Measurements from ENCODE around the gene PLEKHN1.
"Not testable (repeated sequence)": the region's sequence is repeated elsewhere in the genome, so short reads cannot be mapped to it uniquely, and the experiment has no call there.

Gene PLEKHN1

DNA sequence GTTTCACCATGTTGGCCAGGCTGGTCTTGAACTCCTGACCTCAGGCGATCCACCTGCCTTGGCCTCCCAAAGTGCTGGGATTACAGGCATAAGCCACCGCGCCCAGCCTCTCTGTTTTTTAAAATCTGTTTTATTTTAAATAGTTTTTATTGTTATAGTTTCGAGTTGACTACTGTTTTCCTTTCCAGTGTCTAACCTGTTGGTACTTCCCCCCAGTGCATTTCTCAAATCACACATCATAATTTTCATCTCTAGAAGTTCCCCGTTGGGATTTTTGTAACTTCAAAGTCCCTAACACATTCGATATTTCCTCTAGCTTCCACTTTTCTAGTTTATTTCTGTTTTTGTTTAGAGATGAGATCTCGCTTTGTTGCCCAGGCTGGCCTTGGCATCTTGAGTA lies 26.1 kb downstream of the PLEKHN1 start:
- no peak for DNase-seq (ENCODE audit: low read depth in 2 of 2)

DNA sequence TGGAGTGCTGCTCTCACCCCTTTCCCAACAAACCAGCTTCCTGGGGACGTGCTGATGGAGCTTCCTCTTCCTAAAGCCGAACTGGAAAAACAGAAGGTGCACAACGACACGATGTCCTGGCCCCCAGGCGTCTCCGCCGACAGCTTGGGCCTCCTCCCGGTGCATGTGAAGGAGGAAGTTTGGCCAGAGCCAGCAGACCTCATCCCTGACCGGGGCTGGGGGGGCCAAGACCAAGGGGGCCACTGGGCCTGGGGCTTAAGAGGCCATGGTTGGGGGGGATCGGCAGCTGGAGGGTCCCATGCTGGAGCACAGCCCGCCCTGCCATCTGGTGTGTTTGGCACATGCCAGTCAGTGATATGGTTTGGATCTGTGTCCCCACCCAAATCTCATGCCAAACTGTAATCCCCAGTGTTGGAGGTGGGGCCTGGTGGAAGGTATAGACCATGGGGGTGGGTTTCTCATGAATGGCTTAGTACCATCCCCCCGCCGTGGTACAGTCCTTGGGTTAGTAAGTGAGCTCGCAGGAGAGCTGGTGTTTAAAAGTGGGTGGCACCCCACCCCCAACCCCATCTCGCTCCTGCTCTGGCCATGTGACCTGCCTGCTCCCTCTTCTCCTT lies 27.2 kb downstream of the PLEKHN1 start:
- DNase-seq (ENCODE audit: low read depth in 2 of 2): no peak

DNA sequence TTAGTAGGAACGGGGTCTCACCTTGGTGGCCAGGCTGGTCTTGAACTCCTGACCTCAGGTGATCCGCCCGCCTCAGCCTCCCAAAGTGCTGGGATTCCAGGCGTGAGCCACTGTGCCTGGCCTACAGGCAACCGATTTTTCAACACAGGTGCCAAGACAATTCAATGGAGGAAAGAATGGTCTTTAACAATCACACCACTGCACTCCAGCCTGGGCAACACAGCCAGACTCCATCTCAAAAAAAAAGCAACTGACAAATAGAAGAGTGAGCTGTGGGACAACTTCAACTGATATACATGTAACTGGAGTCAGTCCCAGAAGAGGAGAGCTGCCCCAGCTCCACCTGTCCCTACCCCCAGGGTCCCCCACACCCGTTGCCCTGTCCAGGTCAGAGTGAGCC lies 28.3 kb downstream of the PLEKHN1 start:
- DNase-seq (ENCODE audit: low read depth in 2 of 2): not testable (repeated sequence)

DNA sequence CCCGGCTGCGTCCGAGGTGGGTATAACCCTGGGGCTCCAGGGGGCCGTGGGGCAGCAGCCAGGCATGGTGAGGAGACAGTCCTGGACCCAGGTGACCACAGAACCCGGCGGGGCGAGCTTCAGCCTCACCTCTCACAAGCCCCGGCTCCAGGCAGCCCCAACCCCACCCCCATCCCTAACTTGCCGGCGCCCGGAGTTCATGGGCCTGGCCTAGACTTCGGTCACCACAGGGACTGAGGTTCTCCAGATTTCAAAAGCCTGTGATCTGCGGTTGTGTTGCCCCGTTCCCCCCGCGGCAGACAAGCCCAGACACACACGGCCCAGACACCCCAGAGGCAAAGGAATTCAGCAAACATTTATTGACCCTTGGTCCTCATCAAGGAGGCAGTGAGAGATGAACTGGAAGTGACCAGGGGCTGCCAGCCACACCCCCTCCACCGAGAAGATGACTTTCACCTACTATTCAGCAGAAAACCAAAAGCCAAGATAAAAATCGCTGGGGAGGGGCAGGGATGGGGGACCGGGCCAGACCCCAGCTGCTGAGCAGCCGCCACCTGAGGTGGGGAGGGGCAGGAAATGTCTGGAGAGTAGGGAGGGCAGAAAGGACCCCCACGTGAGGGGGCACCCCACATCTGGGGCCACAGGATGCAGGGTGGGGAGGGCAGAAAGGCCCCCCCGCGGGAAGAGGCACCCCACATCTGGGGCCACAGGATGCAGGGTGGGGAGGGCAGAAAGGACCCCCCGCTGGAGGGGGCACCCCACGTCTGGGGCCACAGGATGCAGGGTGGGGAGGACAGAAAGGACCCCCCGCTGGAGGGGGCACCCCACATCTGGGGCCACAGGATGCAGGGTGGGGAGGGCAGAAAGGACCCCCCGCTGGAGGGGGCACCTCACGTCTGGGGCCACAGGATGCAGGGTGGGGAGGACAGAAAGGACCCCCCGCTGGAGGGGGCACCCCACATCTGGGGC lies 29.7 kb downstream of the PLEKHN1 start:
- DNase-seq (ENCODE audit: low read depth in 2 of 2): no peak

DNA sequence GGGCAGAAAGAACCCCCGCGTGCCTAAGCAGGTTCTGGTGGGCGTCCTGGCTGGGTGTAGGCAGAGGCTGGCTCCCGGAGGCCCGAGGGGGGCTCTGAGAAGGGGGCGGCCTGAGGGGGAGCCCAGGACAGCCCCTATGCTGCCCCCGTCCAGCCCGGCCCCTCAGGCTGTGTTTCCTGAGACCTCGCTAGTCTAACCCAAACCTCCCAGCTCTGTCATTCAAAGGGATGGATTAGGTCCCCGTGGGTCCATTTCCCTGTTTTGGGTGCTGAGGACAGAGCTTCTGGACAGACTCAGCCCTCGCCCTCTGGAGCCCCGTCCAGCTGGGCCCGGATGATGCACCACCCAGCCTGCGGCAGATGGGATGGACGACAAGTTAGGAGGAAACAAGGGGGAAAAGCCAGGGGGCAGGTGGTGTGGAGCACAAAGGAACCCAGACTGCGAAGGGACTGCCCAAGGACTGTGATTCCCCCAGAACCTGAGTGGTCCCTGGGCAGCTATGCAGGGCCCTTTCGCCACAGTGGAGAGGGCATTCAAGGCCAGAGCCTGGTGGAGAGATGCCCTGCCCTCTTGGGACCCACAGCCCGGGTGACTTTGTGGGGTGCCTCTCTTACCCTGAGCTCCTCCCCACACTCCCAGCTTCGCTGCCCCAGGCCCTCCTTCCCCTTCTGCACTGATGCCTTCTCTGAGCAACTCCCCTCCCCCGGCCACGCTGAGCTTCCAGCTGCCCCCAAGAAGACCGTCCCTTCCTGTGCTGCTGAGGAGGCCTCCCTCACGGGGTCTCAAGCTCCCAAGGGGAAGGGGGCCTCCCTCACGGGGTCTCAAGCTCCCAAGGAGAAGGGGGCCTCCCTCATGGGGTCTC lies 30.8 kb downstream of the PLEKHN1 start:
- no peak for DNase-seq (ENCODE audit: low read depth in 2 of 2)

DNA sequence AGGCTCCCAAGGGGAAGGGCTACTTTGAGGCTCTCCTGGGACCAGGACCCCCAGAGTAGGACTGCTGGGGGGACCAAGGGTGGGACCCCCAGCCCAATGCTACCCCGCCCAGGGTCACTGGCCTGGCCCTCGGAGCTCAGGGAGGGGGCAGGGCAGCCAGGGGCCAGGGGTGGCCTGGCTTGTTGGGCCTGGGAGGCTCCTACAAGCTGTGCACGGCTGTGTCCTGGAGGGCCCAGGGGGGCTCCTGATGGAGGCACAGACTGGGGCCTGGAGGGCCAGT lies 31.4 kb downstream of the PLEKHN1 start:
- no peak for DNase-seq (ENCODE audit: low read depth in 2 of 2)

DNA sequence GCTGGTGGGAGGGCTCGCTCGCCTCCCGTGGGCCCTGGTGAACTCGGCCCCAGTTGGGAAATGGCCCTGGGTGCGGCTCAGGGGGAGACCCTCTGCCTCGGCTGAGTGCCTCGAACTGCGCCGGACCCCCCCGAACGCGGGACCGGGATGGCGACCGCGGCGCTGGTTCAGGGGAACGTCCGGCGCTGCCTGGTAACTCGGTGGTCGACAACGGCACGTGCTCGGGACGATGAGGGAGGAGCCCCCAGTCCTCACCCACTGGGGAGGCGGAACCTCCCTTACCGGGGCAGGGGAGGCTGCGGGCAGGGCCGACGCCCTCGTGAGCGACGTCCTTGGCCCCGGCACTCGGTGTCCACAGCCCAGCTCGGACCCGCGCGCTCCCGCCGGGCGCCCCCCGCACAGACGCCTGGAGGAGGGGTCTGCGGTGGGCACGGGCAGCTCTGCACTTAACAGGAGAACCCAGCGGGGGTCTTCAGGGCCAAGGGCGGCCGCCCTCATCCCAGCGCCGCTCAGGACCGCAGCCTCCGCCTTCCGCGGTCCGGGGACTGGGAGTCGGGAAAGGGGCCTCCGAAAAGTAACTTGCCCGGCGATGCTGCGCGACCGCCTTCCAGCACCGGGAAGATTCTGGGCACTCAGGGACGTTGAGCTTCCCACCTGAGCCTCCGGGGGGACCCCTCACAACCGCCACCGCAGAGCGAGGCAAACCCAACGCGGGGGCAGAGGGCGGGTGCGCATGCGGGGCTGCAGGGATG lies 31.9 kb downstream of the PLEKHN1 start:
- no peak for DNase-seq (ENCODE audit: low read depth in 2 of 2)

DNA sequence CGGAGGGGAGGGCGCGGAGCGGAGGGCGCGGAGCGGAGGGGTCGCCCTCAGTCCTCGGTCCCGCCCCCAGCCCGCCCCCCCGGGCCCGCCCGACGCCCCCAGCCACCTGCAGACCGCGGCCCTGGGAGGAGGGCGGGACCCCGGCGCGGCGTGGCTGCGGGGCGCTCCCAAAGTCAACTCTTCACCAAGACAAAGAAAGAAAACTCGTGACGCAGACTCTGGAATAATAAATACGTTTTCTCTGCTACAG lies 32.4 kb downstream of the PLEKHN1 start:
- DNase-seq (ENCODE audit: low read depth in 2 of 2): no peak

DNA sequence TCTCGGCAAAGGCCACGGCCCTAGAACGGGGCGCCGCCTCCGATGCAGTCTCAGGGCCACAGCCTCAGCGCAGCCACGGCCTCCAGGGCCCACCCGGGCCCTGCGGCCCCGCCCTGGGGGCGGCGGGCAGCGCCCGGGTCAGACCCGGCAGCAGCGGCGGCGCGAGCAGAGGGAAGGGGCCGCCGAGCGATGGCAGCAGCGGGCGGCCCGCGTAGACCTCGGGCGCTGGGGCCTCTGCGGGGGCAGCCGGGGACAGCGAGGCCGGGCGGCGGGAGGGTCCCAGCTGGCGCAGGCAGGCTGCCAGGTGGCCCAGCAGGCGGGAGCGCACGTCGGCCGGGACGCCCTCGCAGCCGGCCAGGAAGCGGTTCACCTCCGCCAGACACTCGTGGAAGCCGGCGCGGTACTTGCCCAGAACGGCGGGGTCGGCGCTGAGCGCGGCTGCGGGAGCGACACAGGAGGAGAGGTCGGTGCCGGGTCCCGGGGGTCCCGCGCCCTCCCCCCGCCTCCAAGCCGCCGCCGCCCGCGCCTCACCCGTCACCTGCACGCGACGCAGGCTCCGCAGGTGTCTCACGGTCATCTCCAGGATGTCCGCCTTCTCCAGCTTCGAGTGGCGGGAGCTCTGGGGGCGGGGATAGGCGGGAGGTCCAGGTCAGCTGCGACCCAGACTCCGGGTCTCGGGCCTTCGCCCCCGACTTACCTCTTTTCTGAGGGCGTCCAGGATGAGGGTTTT lies 32.9 kb downstream of the PLEKHN1 start:
- DNase-seq (ENCODE audit: low read depth in 2 of 2): no peak

DNA sequence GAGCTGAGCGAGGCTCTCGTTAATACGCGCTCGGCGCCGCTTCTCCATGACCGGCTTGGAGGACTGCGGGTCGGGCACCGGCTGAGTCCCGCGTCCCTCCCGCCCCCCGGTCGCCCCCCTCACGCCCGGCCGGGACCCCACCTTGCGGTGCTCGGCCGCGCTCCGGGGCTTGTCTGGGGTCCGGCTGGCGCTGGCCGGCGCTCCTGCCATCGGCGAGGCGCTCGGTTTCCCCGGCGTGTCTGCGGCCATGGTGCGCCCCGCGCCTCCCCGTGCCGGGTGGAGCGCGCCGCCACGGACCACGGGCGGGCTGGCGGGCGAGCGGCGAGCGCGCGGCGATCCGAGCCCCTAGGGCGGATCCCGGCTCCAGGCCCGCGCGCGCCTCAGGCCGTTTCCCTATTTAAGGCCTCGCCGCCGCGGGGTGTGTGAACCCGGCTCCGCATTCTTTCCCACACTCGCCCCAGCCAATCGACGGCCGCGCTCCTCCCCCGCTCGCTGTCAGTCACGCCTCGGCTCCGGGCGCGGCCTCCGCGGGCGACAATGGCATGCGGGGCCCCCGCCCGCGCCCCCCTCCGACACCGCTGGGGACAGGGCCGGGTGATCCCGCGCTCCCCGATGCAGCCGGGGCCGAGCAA lies 33.6 kb downstream of the PLEKHN1 start, which contains the start of gene HES4:
TSS of gene HES4 (minus strand) at position 373 of the 632 bp plus-strand sequence. CDS start at position 249, 124 bp downstream.
- DNase-seq (ENCODE audit: low read depth in 2 of 2): no peak

DNA sequence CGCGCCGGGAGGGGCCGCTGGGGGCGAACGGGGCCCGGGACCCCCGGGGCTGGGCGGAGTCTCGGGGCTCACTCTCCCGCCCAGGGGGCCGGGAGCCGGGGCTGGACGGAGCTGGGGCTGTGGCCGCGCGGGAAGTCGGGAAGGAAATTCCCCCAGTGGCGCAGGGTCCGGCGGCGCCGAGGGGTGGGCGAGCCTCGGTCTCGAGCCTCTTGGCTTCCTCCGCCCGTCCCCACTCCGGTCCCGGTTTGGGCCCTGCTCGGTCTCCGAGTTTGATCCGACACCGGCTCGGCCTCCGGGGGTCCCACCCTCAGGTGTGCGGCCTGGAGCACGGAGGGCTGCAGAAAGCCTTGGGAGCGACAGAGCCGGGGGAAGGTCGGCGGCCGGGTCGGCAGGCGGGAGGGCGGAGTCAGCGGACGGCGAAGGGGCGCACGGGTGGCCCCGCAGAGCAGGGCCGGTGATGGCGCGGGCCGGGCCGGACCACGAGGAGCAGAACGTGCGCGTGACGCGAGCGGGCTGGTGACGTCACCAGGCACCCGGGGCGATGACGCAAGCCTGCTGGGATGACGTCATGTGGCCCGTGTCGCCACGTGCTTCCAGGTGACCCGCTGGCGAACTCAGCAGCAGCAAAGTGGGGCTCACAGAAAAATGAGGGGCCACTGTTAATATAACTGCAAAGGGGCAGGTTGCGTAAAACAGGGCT lies 34.2 kb downstream of the PLEKHN1 start:
- peak; percentile 40 to 44 for DNase-seq (ENCODE audit: low read depth in 2 of 2)

DNA sequence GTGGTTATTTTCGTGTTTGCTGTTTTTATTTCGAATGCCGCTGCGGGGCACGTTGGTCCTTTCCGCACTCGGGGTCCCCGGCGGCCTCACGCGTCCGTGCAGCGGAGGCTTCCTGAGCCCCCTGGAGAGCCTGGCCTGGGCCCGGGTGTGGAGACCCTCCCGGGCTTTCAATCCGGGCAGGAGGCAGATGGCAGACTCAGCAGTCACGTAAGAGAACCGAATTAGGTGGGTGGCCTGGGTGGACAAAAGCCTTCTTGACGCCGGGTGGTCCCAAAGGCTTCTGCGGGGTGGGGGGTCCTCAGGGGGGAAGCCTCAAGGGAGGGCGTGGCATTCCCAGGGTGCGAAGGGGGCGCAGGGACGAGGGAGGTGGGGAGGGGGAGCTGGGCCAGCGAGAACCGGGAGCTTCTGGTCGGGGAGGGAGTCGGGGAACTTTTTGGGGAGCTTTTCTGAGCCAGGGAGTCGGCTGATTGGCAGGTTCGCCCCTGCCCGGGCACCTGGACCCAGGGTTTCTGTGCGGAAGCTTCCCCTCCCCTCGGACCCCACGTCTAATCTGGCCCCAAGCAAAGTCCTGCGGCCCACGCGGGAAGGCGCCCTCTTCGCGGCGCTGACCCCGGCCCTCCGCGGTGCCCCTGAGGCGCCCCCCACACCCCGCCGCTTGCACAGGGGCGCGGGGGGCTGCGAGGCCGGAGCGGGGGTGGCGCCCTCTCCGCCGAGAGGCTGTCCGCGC lies 34.9 kb downstream of the PLEKHN1 start:
- no peak for DNase-seq (ENCODE audit: low read depth in 2 of 2)

DNA sequence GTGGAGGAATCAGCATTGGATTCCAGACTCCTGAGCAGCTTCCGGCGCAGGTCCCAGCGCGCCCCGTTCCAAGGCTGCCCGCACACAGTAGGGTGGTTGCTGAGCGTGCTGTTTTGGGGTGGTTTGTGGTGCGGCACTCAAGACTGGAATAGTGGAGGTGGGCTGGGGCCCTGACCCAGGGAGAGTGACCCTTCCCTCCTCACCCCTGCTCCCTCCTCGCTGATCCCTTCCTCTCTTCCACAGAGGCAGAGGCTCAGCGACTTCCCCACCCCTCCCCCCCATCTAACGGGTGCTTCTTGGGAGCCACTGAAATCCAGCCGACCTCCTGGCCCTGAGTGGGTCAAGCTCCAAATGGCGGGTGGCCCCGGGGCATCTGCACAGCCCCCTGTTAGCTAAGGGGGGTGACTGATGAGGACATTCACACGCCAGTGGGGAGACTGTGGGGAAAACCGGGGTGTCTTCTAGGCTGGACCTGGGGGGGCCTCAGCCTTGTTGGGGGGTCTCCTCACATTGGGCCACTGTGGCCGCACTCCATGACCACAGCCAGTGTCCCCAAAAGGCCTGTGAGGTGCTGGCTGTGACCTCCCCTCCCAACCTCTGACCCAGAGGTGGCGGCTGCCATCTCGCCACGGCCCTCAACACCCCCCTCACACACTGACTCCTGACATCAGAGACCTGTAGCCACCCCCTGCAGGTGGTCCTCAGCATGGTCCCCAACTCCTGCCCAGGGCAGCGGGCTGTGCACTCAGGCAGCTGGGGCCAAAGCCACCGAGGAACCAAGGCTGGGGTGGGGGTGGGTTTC lies 37.5 kb downstream of the PLEKHN1 start:
- DNase-seq (ENCODE audit: low read depth in 2 of 2): no peak

DNA sequence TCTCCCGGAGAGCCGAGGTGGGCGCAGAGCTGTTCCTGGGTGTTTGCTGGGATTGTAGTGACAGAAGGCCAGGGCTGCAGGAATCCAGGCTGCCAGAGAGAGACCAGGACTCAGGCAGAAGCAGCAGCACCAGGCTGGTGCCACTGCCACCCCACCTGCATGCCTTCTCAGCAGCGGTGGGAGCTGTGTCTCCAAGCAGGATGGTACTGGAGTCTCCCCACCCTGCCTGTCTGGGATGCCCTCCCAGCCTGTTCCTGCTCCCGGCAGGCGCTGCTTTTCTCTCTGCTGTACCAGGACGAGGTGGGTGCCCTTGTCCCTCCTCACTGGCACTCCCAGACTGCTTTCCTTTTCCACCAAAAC lies 38.1 kb downstream of the PLEKHN1 start:
- no peak for DNase-seq (ENCODE audit: low read depth in 2 of 2)

DNA sequence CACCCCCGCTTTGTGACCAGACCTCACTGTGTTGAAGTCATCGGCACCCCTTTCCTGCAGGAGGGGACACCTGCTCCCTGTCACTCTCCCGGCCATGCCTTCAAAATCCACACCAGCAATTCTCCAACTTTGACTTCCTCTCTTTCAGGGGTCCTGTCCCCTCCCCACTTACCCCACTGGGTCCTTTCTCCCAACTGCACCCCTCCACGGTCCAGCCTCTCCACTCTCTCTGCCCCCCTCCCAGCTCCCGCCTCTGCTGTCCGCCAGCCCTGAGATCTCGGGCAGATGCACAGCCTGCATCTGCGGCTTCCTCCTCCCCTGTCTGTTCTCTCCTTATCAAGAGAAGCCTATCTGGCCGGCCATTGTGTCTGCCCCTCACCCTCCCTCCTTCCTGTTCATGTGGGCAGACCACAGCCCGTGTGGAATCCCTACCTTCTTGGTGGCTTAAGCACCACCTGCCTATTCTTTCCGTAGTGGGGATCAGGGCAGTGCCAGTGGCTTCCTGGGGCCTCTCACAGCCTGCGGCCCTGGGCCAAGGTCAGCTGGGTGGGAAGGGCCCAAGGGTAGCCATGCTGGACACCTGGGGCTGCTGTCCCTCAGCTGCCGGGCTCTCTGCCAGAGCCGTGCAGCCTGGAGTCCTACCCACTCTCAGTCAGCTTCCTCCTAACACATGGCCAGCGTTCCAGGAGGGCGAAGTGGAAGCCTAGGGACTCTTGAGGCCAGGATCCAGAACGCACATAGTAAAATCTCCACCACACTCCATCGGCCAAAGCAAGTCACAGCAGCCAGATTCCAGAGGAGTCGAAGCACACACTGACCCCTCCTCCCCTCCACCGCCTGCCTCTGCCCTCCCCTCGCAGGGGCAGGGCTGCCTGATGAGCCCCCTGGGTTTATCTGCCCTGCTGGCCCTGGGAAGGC lies 38.8 kb downstream of the PLEKHN1 start:
- no peak for DNase-seq (ENCODE audit: low read depth in 2 of 2)

DNA sequence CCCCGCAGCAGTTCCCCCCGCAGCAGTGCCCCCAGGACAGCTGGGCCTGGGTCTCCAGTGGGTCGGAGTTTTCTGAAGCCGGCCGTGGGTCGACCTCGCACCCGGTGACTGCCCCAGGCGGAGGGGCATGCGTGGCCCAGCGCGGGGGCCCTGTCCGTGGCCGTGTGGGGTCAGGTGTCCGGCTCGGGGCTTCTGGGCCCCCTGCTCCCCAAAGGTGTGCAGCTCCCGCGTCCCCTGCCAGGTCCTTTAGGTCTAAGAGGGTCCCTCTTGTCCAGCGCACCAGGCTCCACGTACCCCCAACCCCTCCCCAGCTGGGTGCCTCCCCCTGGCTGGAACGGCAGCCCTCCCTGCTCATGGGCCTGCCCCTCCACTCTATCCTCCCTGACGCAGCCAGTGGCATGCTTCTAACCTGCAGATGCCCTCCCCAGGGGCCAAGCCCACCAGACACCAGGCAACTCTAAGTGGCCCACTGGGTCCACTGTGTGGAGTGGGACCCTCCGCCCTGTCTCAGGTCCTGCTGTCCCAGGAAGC lies 39.6 kb downstream of the PLEKHN1 start:
- DNase-seq (ENCODE audit: low read depth in 2 of 2): no peak

All from stimulated activated CD8-positive, alpha-beta memory T cell treated with anti-CD3 and anti-CD28 coated beads, Interleukin-2, amount 100 ng/mL, for 1 hour (primary cell).